Adipocyte (in vitro differentiated cells): ENCODE results near the gene UNC93A.
"Not testable (repeated sequence)": the region's sequence is repeated elsewhere in the genome, so short reads cannot be mapped to it uniquely, and the experiment has no call there.

Experiments used
- DNase-seq: peaks from one replicate; pipeline ENCODE4 v3.0.0-alpha.2; 2015; ENCODE audit warnings: low read depth
- H3K27me3 ChIP-seq: replicated peaks from 2 replicates; pipeline ENCODE4 v1.7.0; 2013; ENCODE audit warnings: mild to moderate bottlenecking, low read length, moderate library complexity; ENCODE audit not compliant: control insufficient read depth, insufficient read depth
- H3K36me3 ChIP-seq: 2 replicates; pipeline ENCODE4 v1.7.0; 2013; ENCODE audit warnings: low read length, mild to moderate bottlenecking, moderate library complexity; ENCODE audit not compliant: control insufficient read depth, insufficient read depth, severe bottlenecking
- H3K4me1 ChIP-seq: 2 replicates; pipeline ENCODE4 v1.7.0; 2013; ENCODE audit warnings: mild to moderate bottlenecking, low read length, moderate library complexity; ENCODE audit not compliant: control insufficient read depth, insufficient read depth
- H3K4me3 ChIP-seq: 2 replicates; pipeline ENCODE4 v1.7.0; 2013; ENCODE audit warnings: mild to moderate bottlenecking, low read length, moderate library complexity
- H3K9ac ChIP-seq: 2 replicates; pipeline ENCODE4 v1.7.0; 2013; ENCODE audit warnings: mild to moderate bottlenecking, low read length, moderate library complexity
- H3K9me3 ChIP-seq: 2 replicates; pipeline ENCODE4 v1.7.0; 2013; ENCODE audit warnings: mild to moderate bottlenecking, low read length, moderate library complexity; ENCODE audit not compliant: control insufficient read depth

Gene UNC93A

DNA sequence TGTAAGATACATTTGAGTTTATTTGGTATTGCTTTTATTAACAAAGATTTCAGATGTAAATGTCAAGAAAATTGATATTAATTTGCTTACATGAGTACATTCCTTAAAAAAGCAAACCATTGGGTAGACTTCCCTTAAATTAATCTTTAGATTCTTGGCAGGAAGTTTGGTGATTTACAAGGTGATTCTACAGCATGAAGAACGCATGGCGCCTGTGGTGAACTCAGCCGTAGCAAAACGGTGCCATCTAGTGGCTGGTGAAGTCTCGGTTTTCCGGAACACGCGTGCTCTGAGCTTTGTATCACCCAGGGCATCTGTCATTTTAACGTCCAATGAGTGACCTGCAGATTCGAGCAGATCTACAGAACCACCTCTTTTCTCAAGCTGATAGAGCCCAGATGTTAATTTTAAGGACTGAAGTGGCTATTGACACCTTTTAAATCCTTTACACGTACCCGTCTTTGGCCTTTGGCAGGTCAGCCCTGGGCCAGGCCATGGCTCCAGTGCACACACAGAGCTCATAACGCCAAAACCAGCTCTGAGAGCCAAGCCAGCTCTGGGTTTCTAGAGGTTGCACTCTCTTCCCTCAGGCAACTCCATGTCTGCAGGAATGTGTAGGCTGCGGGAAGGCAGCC lies 2.4 kb upstream of the UNC93A start:
- H3K4me3 ChIP-seq, H3K9me3 ChIP-seq, H3K4me1 ChIP-seq, H3K9ac ChIP-seq, H3K36me3 ChIP-seq: not testable (repeated sequence)
- peaks cover 20% of the 10 kb centered on the region for H3K27me3 ChIP-seq
- peak; percentile 10 for DNase-seq

DNA sequence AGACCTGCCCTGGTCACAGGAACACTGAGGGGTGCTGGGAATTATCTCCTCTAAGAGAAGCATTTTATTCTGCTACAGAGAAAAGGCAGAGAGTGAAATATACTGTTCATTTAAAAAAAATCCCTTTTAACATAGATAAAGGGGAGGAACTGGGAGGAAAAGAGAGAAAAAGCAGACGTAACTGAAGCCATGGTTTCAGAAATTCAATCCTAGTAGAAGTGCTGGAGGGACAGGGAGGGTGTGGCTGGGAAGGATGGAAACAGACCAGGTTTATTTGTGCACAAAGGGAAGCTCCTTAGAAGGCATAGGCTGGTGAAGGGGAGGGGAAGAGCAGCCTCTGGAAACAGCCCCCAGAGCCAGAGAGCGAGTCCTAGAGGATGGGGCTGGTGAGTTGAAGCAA lies 1.8 kb upstream of the UNC93A start:
- DNase-seq, H3K4me1 ChIP-seq, H3K9me3 ChIP-seq, H3K36me3 ChIP-seq, H3K9ac ChIP-seq, H3K4me3 ChIP-seq: not testable (repeated sequence)
- peaks cover 20% of the 10 kb centered on the region for H3K27me3 ChIP-seq

DNA sequence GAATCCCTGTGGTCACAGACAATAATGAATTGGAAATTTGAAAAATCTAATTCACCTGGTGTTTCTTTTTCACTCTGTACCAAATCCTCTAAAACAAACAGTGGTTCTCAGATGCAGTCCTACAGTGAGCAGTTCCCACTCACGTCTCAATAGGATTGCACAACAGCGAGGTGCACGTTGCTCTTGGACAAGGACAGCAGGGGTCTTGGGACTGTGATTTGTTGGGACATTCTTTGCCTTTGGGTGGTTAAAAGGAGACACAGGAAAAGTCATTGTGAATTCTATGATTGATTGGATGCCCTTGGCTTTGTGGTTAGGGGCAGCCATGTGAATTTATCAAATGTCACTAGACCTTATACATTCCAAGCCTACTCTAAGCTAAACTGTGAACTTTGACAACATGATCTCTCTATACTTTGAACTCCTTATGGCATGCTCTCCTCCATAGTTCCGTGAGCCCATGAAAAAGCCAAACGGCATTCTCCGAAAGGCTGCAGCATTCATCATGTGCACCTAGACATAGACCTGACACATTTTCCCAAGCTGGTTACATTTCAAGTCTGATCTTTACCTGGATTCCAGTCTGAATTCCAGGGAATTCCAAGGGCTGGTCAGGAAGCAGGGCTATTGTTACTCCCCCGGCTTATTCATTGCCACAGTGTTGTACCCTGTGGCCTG lies 647 bp downstream of the UNC93A start:
- no peaks in the 10 kb centered on the region for H3K9me3 ChIP-seq

DNA sequence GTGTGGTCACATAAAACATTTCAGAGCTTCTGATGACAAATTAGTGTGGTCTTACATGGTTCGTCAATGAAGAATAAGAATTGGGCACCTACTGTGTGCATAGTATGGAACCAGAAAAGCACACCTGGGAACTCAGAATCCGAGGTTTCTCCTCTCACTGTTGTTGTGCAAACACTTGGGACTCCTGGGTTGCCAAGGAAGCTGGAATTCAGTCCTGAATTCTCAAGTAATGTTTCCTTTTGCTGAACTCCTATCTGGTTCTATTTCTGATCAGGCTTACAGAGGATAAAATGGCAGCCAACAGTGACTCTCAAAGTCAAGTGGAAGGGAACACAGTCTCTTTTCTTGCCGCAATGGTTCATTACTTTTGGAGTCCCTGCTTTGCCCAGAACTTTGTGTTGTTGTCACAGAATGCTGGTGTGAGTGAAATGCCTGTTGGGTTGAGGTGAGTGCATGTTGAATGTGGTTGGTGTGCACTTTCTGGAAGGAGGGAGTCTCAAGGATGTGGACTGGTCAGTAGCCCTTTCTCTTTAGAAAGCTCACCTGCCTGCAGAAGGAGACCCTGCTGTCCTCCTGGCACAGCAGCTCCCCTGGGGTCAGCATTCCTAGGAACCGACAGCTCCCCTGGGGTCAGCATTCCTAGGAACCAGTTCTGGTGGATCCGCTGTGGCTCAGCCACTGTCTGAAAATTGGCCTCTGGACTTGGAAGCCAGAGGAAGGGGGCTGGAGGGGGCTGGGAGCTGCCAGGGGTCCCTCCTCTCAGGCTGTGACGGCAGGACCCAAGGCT lies 1.4 kb downstream of the UNC93A start:
- peaks cover 35% of the 10 kb centered on the region for H3K27me3 ChIP-seq
- H3K4me1 ChIP-seq: no peaks in the 10 kb centered on the region
- DNase-seq: no peak
- no peak overlapping the region for H3K9ac ChIP-seq
- H3K4me3 ChIP-seq: no peak overlapping the region
- no peaks in the 10 kb centered on the region for H3K9me3 ChIP-seq
- no peaks in the 10 kb centered on the region for H3K36me3 ChIP-seq

More for the DNA sequence above, 647 bp downstream of the UNC93A start:
- DNase-seq: no peak
- H3K4me3 ChIP-seq: no peak overlapping the region
- no peaks in the 10 kb centered on the region for H3K4me1 ChIP-seq
- H3K9ac ChIP-seq: no peak overlapping the region
- no peaks in the 10 kb centered on the region for H3K36me3 ChIP-seq
- H3K27me3 ChIP-seq: peaks cover 29% of the 10 kb centered on the region

DNA sequence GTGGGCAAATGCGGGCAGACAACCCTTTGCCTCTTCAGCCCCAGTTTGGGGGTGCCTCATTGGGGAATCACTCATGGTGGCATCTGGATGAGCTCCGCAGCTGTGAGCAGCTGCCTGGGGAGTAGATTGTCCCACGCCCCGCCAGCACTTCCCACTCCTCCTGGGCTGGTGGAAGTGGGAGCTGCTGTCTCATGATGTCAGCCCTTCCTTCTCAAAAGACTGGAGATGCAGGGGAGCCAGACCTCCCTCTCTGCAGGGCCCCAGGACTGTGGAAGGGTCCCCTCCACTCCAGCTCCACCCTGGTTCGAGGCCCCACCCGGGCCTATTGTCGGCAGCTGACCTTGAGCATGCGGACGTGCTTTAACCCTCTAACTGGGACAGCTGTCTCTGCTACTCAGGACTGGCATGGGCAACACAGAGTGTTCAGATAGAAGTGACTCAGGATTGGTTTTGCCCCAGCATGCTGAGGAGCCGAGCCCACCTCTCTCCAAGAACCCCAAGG lies 2.0 kb downstream of the UNC93A start:
- DNase-seq: no peak
- Histone ChIP-seq H3K36me3 (no peaks in the 10 kb centered on the region), H3K27me3 (peaks cover 41% of the 10 kb centered on the region), H3K4me1 (no peaks in the 10 kb centered on the region), H3K9ac (no peak overlapping the region), H3K9me3 (peaks cover 4% of the 10 kb centered on the region), H3K4me3 (no peak overlapping the region)

DNA sequence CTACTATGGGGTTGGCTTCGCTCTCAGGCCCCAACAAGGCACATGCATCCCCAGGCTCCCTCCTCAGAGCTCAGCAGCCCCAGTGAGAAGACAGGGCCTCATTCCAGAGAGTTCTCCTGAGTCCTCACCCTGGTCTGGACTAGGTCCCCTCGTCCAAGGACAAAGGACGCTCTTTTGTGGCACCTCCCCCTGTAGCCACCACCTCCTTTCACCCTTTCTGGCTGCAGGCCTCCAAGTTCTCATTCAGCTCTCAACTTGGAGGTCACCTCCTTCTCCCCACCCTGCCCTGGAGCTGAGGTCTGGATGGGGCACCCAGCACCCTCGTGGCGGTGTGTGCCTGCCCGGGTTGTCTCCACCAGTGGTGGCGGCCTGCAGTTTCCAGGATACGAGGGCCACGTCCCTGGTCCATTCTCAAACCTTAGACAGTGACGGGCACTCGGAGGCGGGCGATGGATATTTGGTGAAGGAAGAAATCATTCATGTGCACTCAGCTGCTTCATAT lies 2.5 kb downstream of the UNC93A start:
- H3K4me3 ChIP-seq: no peak overlapping the region
- no peak for DNase-seq
- H3K27me3 ChIP-seq: peaks cover 41% of the 10 kb centered on the region
- no peaks in the 10 kb centered on the region for H3K36me3 ChIP-seq
- H3K9ac ChIP-seq: no peak overlapping the region
- peaks cover 4% of the 10 kb centered on the region for H3K9me3 ChIP-seq
- H3K4me1 ChIP-seq: no peaks in the 10 kb centered on the region

DNA sequence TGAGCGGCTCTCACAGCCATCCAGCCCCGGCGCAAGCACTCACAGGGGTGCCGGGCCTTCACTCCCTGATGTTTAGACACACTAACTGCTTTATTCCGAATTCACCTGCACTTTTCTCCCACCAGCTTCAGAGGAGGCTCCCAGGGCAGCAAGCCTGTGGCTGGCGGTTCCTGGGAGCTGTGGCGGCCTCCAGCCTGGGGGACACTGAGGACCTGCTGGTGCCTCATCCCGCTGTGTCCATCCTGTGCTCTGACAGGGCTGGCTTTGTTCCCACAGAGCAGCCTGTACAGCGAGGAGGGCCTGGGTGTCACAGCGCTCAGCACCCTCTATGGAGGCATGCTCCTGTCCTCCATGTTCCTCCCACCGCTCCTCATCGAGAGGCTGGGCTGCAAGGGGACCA lies 3.1 kb downstream of the UNC93A start:
- Histone ChIP-seq H3K9ac (no peak overlapping the region), H3K9me3 (peaks cover 4% of the 10 kb centered on the region), H3K27me3 (peaks cover 37% of the 10 kb centered on the region), H3K36me3 (no peaks in the 10 kb centered on the region), H3K4me1 (no peaks in the 10 kb centered on the region), H3K4me3 (no peak overlapping the region)
- DNase-seq: no peak

DNA sequence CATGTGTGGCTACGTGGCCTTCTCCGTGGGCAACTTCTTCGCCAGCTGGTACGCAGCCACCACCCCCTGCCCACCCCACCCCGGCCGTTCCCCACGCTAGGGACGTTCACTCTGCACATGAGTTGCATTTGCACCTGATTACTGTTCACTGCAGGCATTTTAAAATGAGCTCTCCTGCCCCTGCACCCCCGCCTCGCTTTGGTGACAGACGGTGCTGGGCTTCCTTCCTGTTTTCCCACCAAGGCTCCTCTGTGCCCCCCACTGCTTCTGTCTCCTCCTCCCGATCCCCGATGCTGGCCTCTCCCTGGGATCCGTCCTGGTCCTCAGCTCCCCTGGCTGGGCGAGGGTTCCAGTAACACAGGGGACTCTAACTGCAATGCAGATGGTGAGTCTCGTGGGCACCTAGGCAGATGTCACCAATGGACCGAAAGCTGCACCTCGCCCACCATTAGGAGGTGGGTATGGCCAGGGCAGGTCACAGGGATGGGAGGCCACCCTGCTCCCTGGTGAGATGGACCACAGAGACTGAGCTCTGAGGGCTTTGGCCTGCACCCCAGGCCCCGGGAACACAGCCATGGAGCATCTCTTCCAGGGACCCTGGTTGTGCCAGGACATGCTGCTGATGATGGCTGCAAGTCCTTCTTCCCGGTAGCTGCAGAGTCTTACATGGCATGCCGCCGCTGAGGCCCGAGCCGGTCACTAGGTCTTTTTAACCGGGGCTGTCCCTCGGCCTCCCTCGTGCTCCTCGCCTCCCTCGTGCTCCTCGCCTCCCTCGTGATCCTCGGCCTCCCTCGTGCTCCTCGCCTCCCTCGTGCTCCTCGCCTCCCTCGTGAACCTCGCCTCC lies 3.8 kb downstream of the UNC93A start:
- Histone ChIP-seq H3K27me3 (peaks cover 37% of the 10 kb centered on the region), H3K9me3 (peaks cover 4% of the 10 kb centered on the region), H3K36me3 (no peaks in the 10 kb centered on the region), H3K4me1 (no peaks in the 10 kb centered on the region), H3K4me3 (no peak overlapping the region), H3K9ac (no peak overlapping the region)
- no peak for DNase-seq

DNA sequence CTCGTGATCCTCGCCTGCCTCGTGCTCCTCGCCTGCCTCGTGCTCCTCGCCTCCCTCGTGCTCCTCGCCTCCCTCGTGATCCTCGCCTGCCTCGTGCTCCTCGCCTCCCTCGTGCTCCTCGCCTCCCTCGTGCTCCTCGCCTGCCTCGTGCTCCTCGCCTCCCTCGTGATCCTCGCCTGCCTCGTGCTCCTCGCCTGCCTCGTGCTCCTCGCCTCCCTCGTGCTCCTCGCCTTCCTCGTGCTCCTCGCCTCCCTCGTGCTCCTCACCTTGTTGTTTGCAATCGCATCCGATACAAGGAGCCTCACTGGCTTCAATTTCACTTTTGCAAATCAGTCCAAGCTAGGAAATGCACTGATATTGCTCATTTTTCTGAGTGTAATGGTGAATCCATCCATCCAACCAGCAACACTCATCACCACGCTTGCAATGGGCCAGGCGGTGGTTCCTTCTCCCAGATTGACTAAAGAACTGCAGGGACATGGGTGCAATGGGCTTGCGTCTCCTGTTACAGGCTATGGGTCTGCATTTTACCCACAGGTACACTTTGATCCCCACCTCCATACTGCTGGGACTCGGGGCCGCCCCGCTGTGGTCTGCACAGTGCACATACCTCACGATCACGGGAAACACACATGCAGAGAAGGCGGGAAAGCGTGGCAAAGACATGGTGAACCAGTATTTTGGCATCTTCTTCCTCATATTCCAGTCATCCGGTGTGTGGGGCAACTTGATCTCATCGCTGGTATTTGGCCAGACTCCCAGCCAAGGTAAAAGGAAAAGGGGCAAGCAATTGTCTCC lies 4.6 kb downstream of the UNC93A start:
- no peak for DNase-seq
- Histone ChIP-seq H3K27me3 (peaks cover 35% of the 10 kb centered on the region), H3K4me1 (no peaks in the 10 kb centered on the region), H3K9me3 (peaks cover 4% of the 10 kb centered on the region), H3K4me3 (no peak overlapping the region), H3K36me3 (no peaks in the 10 kb centered on the region), H3K9ac (no peak overlapping the region)

DNA sequence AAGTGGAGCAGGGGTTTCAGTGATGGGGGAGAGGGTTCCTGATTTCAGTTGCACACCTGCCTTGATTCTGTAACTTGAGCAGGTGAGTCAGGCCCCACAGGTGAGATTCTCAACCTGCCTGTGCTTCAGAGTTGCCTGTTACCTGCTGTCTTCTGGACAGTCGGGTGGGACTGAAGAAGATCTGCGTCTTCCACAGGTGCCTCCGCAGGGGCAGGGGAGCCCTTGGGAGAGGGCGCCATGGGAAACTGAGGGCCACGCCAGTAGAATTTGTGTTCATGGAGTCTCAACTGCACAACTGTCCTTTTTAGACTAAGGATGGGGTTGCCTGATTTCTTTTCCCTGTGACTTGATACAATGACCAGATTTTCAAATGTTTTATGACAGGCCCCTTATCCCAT lies 5.2 kb downstream of the UNC93A start:
- Histone ChIP-seq H3K27me3 (peaks cover 32% of the 10 kb centered on the region), H3K9me3 (peaks cover 4% of the 10 kb centered on the region), H3K36me3 (no peaks in the 10 kb centered on the region), H3K9ac (no peak overlapping the region), H3K4me1 (no peaks in the 10 kb centered on the region), H3K4me3 (no peak overlapping the region)
- DNase-seq: no peak
